D721Med (cell line): ENCODE results near the gene TTPAL.

ENCODE experiments used
- DNase-seq: peaks from one replicate; pipeline ENCODE4 v3.0.0; 2011; ENCODE audit warnings: low spot score; ENCODE audit not compliant: insufficient read length
- FAIRE-seq: peaks from 2 replicates; lab custom pipeline; 2011; peaks lifted over from hg19 to GRCh38; lab: Jason Lieb, UNC
- TF ChIP-seq, protein P1 (sequence below): IDR thresholded peaks from 2 replicates; pipeline ENCODE4 v1.5.1; 2012; ENCODE audit warnings: mild to moderate bottlenecking, control low read depth; ENCODE audit not compliant: insufficient read depth; ENCODE audit errors: missing control alignments

Gene TTPAL

DNA sequence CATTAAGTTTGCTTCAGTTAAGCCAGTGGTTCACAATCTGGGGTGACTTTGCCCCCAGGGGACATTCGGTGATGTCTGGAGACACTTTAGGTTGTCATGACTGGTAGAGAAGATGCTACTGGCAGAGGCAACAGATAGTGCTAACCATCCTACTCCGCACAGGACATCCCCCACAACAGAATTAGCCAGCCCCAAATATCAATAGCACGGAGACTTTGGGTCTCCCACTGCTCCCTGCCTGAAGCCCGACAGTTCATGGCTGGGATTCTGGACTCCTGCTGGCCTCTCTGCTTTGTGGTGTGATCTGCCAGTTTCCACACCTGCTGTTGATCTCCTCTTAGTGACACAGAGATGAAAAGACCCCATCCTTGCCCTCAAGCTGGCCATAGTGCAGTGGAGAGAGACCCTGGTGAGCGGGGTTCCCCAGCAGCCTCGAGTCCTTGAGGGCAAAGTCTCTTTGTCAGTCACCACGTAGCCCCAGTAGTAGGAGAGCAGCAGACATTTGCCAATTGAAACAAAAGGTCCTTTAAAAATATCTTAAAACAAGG lies 24.7 kb upstream of the TTPAL start:
- TF ChIP-seq, protein P1, sequence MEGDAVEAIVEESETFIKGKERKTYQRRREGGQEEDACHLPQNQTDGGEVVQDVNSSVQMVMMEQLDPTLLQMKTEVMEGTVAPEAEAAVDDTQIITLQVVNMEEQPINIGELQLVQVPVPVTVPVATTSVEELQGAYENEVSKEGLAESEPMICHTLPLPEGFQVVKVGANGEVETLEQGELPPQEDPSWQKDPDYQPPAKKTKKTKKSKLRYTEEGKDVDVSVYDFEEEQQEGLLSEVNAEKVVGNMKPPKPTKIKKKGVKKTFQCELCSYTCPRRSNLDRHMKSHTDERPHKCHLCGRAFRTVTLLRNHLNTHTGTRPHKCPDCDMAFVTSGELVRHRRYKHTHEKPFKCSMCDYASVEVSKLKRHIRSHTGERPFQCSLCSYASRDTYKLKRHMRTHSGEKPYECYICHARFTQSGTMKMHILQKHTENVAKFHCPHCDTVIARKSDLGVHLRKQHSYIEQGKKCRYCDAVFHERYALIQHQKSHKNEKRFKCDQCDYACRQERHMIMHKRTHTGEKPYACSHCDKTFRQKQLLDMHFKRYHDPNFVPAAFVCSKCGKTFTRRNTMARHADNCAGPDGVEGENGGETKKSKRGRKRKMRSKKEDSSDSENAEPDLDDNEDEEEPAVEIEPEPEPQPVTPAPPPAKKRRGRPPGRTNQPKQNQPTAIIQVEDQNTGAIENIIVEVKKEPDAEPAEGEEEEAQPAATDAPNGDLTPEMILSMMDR: no peak
- no peak for DNase-seq
- no peak for FAIRE-seq

- no peak for FAIRE-seq
- TF ChIP-seq, protein P1: no peak
- DNase-seq: no peak
Measured at GRCh38 chr20:44454306-44454963, 21.2 kb upstream of the TTPAL start.

DNA sequence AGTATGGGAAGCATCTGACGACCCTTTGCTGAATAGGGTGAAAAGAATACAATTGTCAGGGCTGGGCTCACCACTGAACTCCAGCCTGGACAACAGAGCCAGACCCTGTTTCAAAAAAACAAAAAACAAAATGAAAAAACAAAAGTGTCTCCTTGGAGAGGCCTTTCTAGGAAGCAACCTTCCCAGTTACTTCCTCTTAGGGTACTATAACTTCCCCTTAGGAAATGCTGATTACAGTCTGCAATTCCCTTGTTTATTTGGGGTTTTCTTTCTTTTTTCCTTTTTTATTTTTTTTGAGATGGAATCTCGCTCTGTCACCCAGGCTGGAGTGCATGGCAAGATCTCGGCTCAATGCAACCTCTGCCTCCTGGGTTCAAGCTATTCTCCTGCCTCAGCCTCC lies 20.5 kb upstream of the TTPAL start:
- DNase-seq: no peak
- TF ChIP-seq, protein P1: no peak
- FAIRE-seq: no peak

- no peak for FAIRE-seq
Measured at GRCh38 chr20:44456611-44457010, 19.1 kb upstream of the TTPAL start.

GRCh38 chr20:44457016-44457415 lies 18.7 kb upstream of the TTPAL start:
- FAIRE-seq: no peak
- TF ChIP-seq, protein P1: no peak
- DNase-seq: no peak

More at GRCh38 chr20:44456611-44457010, 19.1 kb upstream of the TTPAL start:
- DNase-seq: no peak
- TF ChIP-seq, protein P1: no peak

GRCh38 chr20:44459271-44459670 lies 16.4 kb upstream of the TTPAL start:
- DNase-seq (no peak), FAIRE-seq (no peak)
- TF ChIP-seq, protein P1: no peak

DNA sequence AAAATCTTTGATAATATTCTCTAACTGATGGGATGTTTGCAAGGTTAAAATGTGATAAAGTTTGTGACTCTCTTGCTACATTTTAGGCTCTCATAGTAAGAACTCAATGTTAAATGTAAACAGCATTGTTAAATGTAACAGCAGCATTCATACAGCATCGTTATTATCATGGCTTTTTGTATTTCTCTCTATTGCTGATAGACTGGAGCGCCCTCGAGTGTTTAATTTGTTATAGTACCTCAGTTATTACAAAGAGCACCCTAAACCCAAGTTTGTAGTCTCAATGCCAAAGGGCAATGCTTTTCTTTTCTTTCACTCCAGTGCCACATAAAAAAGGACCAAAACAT lies 14.9 kb upstream of the TTPAL start:
- FAIRE-seq: no peak
- DNase-seq: no peak
- TF ChIP-seq, protein P1: peak; percentile 43
